Ovary (tissue), 3 donors: Measurements from ENCODE around the gene MYRIP.

Source experiments
- POLR2A ChIP-seq: fragments of 450-650 bp; IDR thresholded peaks from one replicate; pipeline ENCODE4 v1.6.1; 2017; ENCODE audit warnings: antibody characterized with exemption, mild to moderate bottlenecking, moderate library complexity
- TF ChIP-seq, protein P1 (sequence below), 3 donors: fragments of 450-650 bp in 2 of 3; fragments of 200-600 bp in 1 of 3; IDR thresholded peaks; one replicate each; pipeline versions ENCODE4 v1.5.1 to v1.8.0; 2016 to 2022; ENCODE audit warnings: antibody characterized with exemption in 3 of 3, mild to moderate bottlenecking in 1 of 3
- donor health status: DM: no; HTN: no; CAD: no.

DNA sequence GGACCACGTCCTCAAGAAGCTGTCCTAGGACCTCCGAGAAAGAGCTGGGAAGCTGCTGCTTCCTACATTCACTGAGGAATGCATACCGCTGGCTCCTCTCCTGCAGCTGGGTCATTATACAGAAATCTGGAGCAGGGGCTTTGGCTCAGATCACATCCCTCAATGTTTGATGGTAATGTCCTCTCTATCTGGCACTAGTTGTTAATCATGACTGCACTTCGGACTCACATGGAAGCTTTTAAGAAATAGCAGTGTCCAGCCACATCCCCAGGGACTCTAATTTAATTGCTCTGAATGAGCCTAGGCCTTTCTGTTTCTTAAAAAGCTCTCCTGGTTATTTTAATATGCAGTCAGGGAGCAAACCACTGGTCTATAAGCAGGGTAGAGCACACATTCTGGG, 25.7 kb upstream of the MYRIP start:
- TF ChIP-seq, protein P1, sequence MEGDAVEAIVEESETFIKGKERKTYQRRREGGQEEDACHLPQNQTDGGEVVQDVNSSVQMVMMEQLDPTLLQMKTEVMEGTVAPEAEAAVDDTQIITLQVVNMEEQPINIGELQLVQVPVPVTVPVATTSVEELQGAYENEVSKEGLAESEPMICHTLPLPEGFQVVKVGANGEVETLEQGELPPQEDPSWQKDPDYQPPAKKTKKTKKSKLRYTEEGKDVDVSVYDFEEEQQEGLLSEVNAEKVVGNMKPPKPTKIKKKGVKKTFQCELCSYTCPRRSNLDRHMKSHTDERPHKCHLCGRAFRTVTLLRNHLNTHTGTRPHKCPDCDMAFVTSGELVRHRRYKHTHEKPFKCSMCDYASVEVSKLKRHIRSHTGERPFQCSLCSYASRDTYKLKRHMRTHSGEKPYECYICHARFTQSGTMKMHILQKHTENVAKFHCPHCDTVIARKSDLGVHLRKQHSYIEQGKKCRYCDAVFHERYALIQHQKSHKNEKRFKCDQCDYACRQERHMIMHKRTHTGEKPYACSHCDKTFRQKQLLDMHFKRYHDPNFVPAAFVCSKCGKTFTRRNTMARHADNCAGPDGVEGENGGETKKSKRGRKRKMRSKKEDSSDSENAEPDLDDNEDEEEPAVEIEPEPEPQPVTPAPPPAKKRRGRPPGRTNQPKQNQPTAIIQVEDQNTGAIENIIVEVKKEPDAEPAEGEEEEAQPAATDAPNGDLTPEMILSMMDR (IDR thresholded peaks at IDR 0.05) = no peak
- no peak for TF ChIP-seq POLR2A
